HepG2 (cell line): Measurements from ENCODE around the gene GPR17. TPM values are rescaled to one million over a fixed set of nuclear protein-coding genes. Genes with fewer than 3 reads are reported as not detected.
A peak's percentile ranks its signal among the peaks of the same experiment; 100 is the strongest.

ENCODE experiments used
- ATAC-seq: fragments of 200-7000 bp; cut with Tn5 transposase; 3 replicates; pipeline ENCODE4 v1.9.1; 2020; ENCODE audit warnings: mild to moderate bottlenecking, moderate library complexity
- BruUV-seq: library from RNA; stranded (reverse); fragments of 400-500 nt; replicated peaks from 2 replicates; lab custom pipeline; 2021; lab: Mats Ljungman, UMichigan
- CTCF ChIA-PET: fragments of 300-600 bp; formaldehyde crosslinking; extraction: SDS; loops from one replicate; lab custom pipeline; 2021; ENCODE audit warnings: low total read pairs, inconsistent platforms, low intra/inter-chr PET ratio; lab: Yijun Ruan, JAX
- POLR2A ChIA-PET: fragments of 350-600 bp; sonication (Branson Sonifier 250); formaldehyde crosslinking; loops from one replicate; lab custom pipeline; 2020; ENCODE audit warnings: antibody characterized with exemption, inconsistent platforms; lab: Yijun Ruan, JAX
- DNase-seq: peaks from one replicate; pipeline ENCODE4 v3.0.0-alpha.2; 2015; ENCODE audit warnings: low spot score
- FAIRE-seq: peaks from 3 replicates; lab custom pipeline; 2011; peaks lifted over from hg19 to GRCh38; lab: Jason Lieb, UNC
- H2AFZ ChIP-seq: one replicate; pipeline ENCODE4 v1.6.1; 2011; ENCODE audit warnings: low read length, inconsistent platforms
- H3K27ac ChIP-seq: fragments of 300-600 bp; 3 replicates; pipeline ENCODE4 v1.8.0; 2011; ENCODE audit warnings: mixed run types, mild to moderate bottlenecking, mixed read lengths, low read length, inconsistent platforms; ENCODE audit not compliant: insufficient read depth; ENCODE audit errors: extremely low read length
- H3K27me3 ChIP-seq, 2 experiments: fragments of 200-600 bp in 1 of 2; 2 replicates in 1 of 2; 3 replicates in 1 of 2; pipeline versions ENCODE4 v1.6.0 to v1.8.0; 2011; ENCODE audit warnings: low read length in 2 of 2, mild to moderate bottlenecking in 2 of 2, moderate library complexity in 2 of 2, inconsistent platforms in 1 of 2; ENCODE audit not compliant: insufficient read depth in 2 of 2, control insufficient read depth in 1 of 2
- H3K36me3 ChIP-seq, 2 experiments: fragments of 200-600 bp in 1 of 2; replicated peaks in 1 of 2; 2 replicates in 1 of 2; 3 replicates in 1 of 2; pipeline versions ENCODE4 v1.5.1 to v1.8.0; 2011; ENCODE audit warnings: low read length in 2 of 2, inconsistent platforms in 1 of 2; ENCODE audit not compliant: insufficient read depth in 2 of 2, control insufficient read depth in 1 of 2
- H3K4me1 ChIP-seq: 2 replicates; pipeline ENCODE4 v1.5.1; 2012; ENCODE audit warnings: low read length, inconsistent platforms; ENCODE audit not compliant: insufficient read depth
- H3K4me2 ChIP-seq: 2 replicates; pipeline ENCODE4 v1.6.0; 2011; ENCODE audit warnings: low read depth, low read length, inconsistent platforms
- H3K4me3 ChIP-seq, 3 experiments: fragments of 200-600 bp in 1 of 3; sonication (generic), shearing (Covaris generic) in 1 of 3; replicated peaks in 1 of 3; 2 replicates each; pipeline ENCODE4 v1.5.1; 2011 to 2016; ENCODE audit warnings: low read length in 3 of 3, inconsistent platforms in 2 of 3, low read depth in 2 of 3, mild to moderate bottlenecking in 2 of 3, control low read depth in 1 of 3, mixed read lengths in 1 of 3; ENCODE audit not compliant: insufficient read depth in 1 of 3
- H3K79me2 ChIP-seq: one replicate; pipeline ENCODE4 v1.6.1; 2011; ENCODE audit warnings: low read length, inconsistent platforms; ENCODE audit not compliant: insufficient read depth
- H3K9ac ChIP-seq: 2 replicates; pipeline ENCODE4 v1.6.0; 2011; ENCODE audit warnings: mild to moderate bottlenecking, low read depth, low read length, inconsistent platforms; ENCODE audit not compliant: insufficient read depth
- H3K9me3 ChIP-seq: 2 replicates; pipeline ENCODE4 v1.5.1; 2012; ENCODE audit warnings: mild to moderate bottlenecking, low read length
- H4K20me1 ChIP-seq: 2 replicates; pipeline ENCODE4 v1.6.0; 2011; ENCODE audit warnings: inconsistent platforms, mild to moderate bottlenecking, low read length, moderate library complexity; ENCODE audit not compliant: insufficient read depth
- BRF2 ChIP-seq: sonication (generic); formaldehyde crosslinking; IDR thresholded peaks from 2 replicates; pipeline ENCODE4 v1.8.1; 2022; ENCODE audit warnings: mild to moderate bottlenecking, missing genetic modification reagents
- CEBPB ChIP-seq: IDR thresholded peaks from 2 replicates; pipeline ENCODE4 v1.6.1; 2011; ENCODE audit warnings: low read depth, low read length, improper control_type of control experiment, borderline replicate concordance
- MAZ ChIP-seq, 2 experiments: sonication (generic) in 1 of 2; formaldehyde crosslinking in 1 of 2; IDR thresholded peaks; 2 replicates each; pipeline versions ENCODE4 v1.5.0 to v1.6.1; 2012 to 2020; ENCODE audit warnings: low read depth in 2 of 2, mild to moderate bottlenecking in 2 of 2, borderline replicate concordance in 1 of 2, improper control_type of control experiment in 1 of 2, low read length in 1 of 2, missing genetic modification reagents in 1 of 2, moderate library complexity in 1 of 2
- REL ChIP-seq: sonication (generic); formaldehyde crosslinking; conservative IDR thresholded peaks from 2 replicates; pipeline ENCODE4 v1.8.0; 2022; ENCODE audit warnings: mild to moderate bottlenecking, missing genetic modification reagents, moderate library complexity
- ZC3H13 ChIP-seq: sonication (generic); formaldehyde crosslinking; IDR thresholded peaks from 2 replicates; pipeline ENCODE4 v1.8.1; 2023; ENCODE audit warnings: mild to moderate bottlenecking, missing genetic modification reagents, moderate library complexity
- ZKSCAN1 ChIP-seq: fragments of 150-350 bp; IDR thresholded peaks from 2 replicates; pipeline ENCODE4 v1.6.1; 2014; ENCODE audit warnings: low read length
- ZNF10 ChIP-seq: sonication (generic); formaldehyde crosslinking; IDR thresholded peaks from 2 replicates; pipeline ENCODE4 v1.4.0; 2020; ENCODE audit warnings: mild to moderate bottlenecking, low read depth, missing genetic modification reagents, borderline replicate concordance
- ZNF687 ChIP-seq: sonication (generic); formaldehyde crosslinking; IDR thresholded peaks from 2 replicates; pipeline ENCODE4 v1.5.1; 2020; ENCODE audit warnings: mild to moderate bottlenecking, missing genetic modification reagents, moderate library complexity
- ZNF782 ChIP-seq: sonication (generic); formaldehyde crosslinking; IDR thresholded peaks from 2 replicates; pipeline ENCODE4 v1.4.0; 2020; ENCODE audit warnings: missing genetic modification reagents, mild to moderate bottlenecking, borderline replicate concordance
- WGBS: methylation state at CpG from one replicate; pipeline ENCODE4 v1.1.6; 2017; ENCODE audit warnings: low lambda C conversion rate; 5-methylcytosine and 5-hydroxymethylcytosine counted together
- in situ Hi-C: cut with HindIII; loops from 2 replicates; pipeline ENCODE4 v1.10.0; 2017; ENCODE audit warnings: low pct_unique_long_range_greater_than_20kb; ENCODE audit not compliant: extremely low pct_ligation_motif_present
- intact Hi-C: fragments of 100-400 bp; cut with micrococcal nuclease; formaldehyde crosslinking; loops from one replicate; pipeline ENCODE4 v1.10.0; 2022; ENCODE audit not compliant: unreplicated experiment
- polyA plus RNA-seq, 8 experiments: library from polyadenylated mRNA; depleted of rRNA in 3 of 8; stranded (reverse) in 7 of 8; unstranded in 1 of 8; fragments of >200 nt; fragmentation: Illumina TruSeq in 4 of 8; extraction: Trizol in 4 of 8; gene quantifications; 2 replicates each; pipeline versions ENCODE4 v1.2.1 to v1.2.3, GENCODE V29; 2011 to 2016; ENCODE audit warnings: low read depth in 4 of 8, missing spikeins in 1 of 8, mixed read lengths in 1 of 8; ENCODE audit not compliant: insufficient read depth in 1 of 8
- total RNA-seq, 5 experiments: library from RNA; depleted of rRNA; stranded (reverse); fragments of >200 nt; fragmentation: Illumina TruSeq; extraction: Trizol; gene quantifications; 2 replicates each; pipeline ENCODE4 v1.2.3, GENCODE V29; 2016; ENCODE audit warnings: low read depth in 1 of 5
- TF ChIP-seq, protein P1 (sequence below): sonication (generic); formaldehyde crosslinking; IDR thresholded peaks from 2 replicates; pipeline ENCODE4 v1.4.0; 2020; ENCODE audit warnings: mild to moderate bottlenecking, missing genetic modification reagents

Gene GPR17
- total and polyA plus RNA-seq, 2 of the 13 experiments (the other 11 are each of a cell fraction or from before 2014, with no cell fraction given): not detected

DNA sequence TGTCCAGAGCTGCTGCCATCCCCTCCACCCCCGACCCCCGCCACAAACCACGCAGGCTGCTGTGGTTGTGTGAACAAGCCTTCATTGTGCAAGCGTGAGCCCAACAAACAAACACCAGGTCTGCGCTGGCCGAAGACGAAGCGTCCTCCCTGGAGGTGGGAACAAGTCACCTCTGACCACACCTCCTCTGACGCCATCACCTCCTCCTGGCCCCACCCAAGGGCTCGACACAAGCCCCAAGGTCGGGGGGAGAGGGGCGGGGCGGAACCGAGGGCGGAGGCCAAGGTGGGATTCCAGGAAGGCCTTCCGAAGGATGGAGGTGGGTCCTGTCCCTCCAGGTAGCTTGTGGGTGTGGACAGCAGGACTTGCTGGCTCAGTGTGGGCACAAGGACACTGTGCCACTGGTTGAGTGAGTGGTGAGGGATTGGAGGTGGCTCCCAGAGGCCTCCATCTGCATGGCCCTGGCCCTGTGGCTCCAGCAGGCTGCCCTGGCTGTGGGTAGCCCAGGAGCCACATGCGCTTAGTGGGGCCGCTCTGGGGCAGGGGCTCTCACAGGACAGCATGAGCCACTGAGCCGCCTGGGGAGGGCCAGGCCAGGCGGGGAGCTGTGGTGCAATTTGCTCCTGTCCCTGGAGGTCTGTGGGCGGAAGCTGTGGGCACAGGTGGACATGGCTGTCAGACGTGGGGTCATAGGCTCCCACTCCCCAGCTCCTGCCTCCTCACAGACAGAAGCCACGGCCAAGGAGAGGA lies 7.4 kb upstream of the GPR17 start:
- H3K79me2 ChIP-seq: no peaks in the 10 kb centered on the region
- no peak overlapping the region for H3K27ac ChIP-seq
- ChIA-PET POLR2A (no interaction called here), CTCF (no interaction called here)
- DNase-seq: no peak
- H3K36me3 ChIP-seq: no peaks in the 10 kb centered on the region
- no peak for ATAC-seq
- in situ Hi-C loops: no loop called here
- intact Hi-C loops: no loop called here
- no peak for FAIRE-seq
- BruUV-seq: no TSS peak
- no peak overlapping the region for H2AFZ ChIP-seq
- H3K27me3 ChIP-seq: peaks cover 22 to 69% of the 10 kb centered on the region in 2 experiments
- no peaks in the 10 kb centered on the region for H4K20me1 ChIP-seq
- H3K4me3 ChIP-seq: peak overlapping the region in 1 of 3 experiments; percentile 32; a peak in 1 of 6 replicates
- no peaks in the 10 kb centered on the region for H3K9me3 ChIP-seq
- H3K9ac ChIP-seq: no peak overlapping the region
- peaks cover 48% of the 10 kb centered on the region for H3K4me1 ChIP-seq
- TF ChIP-seq REL (CRISPR knock-in tag) (0 out of 2 replicates have a peak, but pooled peaks have one; percentile 41), ZKSCAN1 (peak; percentile 78), CEBPB (peak; percentile 60; the same call in 1 of the 2 replicates), ZNF687 (0 out of 2 replicates have a peak, but pooled peaks have one; percentile 26), ZC3H13 (CRISPR knock-in tag) (0 out of 2 replicates have a peak, but pooled peaks have one; percentile 26), ZNF782 (CRISPR knock-in tag) (peak; percentile 37; the same call in 1 of the 2 replicates), MAZ (IDR thresholded peaks at IDR 0.05; ENCODE audit: borderline replicate concordance, low read depth, low read length) (no peak), MAZ (CRISPR knock-in tag; IDR thresholded peaks at IDR 0.05; ENCODE audit: low read depth) (0 out of 2 replicates have a peak, but pooled peaks have one; percentile 30), ZNF10 (no peak), BRF2 (no peak)
- TF ChIP-seq, protein P1, sequence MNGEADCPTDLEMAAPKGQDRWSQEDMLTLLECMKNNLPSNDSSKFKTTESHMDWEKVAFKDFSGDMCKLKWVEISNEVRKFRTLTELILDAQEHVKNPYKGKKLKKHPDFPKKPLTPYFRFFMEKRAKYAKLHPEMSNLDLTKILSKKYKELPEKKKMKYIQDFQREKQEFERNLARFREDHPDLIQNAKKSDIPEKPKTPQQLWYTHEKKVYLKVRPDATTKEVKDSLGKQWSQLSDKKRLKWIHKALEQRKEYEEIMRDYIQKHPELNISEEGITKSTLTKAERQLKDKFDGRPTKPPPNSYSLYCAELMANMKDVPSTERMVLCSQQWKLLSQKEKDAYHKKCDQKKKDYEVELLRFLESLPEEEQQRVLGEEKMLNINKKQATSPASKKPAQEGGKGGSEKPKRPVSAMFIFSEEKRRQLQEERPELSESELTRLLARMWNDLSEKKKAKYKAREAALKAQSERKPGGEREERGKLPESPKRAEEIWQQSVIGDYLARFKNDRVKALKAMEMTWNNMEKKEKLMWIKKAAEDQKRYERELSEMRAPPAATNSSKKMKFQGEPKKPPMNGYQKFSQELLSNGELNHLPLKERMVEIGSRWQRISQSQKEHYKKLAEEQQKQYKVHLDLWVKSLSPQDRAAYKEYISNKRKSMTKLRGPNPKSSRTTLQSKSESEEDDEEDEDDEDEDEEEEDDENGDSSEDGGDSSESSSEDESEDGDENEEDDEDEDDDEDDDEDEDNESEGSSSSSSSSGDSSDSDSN (CRISPR knock-in tag): 0 out of 2 replicates have a peak, but pooled peaks have one; percentile 15
- 37% methylated on average over 16 of the region's 23 CpGs for WGBS
- H3K4me2 ChIP-seq: peak overlapping the region; percentile 25; the same call in 1 of the 2 replicates
